ENCODE results near the gene CCDC81.

Gene CCDC81

DNA sequence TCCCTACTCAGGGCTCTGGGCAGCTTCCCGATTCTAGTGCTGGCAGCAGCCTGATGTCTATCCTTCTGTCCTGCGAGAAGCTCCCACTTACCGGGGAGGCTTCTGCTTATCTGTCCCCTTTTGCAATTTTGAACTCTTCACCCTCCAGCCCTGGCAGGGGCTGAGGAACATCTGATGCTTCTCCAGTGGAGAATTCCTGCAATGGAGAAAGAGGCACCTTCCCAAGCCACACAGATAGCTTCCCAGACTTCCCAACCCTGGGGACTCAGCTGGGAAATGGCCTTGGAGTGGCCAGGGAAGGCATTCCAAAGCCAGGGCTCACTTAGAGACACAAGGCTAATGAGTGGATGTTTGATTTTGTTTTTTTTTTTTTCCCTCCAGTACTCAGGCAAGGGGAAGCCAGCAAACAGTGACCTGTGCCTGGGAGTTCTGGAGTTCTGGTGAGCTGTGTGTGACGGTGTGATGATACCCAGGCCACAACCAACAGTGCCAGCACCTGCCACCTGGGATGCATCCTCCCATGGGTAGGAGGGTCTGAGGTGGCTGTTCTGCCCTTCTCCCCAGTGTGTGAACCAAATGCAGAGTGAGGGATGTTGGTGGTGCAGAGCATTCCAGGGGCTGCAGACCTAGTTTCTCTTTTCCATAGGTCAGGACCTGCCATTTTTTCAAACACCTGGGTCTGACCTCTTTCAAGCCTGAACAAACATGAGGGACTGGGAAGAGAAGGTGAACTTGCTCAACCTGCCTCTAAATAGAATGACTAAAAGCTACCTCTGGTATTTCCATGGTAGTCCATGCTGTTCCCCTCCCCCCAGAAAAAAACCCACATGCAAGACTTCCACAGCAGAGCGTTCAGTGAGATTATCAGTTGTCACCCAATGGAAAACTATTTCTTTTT is 95.1 kb downstream of the CCDC81 start:
- DNase-seq, result no peak
